Measurements from ENCODE around the gene LDB3.
A peak's percentile ranks its signal among the peaks of the same experiment; 100 is the strongest.

LDB3 gene

DNA sequence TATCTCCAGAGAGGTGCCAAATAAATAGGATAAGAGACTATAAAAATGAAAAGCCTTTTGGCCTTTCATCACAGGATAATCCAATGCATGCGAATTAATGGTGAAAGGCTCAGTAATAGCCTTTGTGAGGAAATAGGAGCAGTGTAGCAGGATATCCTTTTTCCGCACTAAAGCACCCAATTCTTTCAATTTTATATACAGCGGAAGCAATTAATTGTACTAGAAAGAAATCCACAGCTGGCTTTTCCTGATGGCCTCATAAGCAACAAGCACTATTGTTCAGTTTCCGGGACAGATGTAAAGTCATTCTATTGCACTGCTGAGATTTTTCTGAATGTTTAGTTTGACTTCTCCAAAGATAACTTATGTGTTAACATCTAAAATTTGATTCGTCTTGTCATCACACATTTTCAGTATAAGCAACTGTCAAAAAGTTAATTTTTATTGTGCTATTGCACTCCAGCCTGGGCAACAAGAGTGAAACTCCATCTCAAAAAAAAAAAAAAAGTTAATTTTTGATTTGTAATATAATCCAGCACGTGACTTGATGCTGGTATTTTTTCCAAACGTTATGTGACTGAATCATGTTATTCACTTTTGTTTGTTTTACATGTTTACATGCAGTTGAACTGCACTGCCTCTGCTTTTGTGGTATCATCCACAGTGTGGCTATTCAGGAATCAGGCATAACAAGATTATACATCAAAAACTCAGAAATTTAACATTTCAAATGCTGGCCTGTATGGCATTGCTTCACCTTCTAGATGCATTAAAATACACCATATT is 79.7 kb downstream of the LDB3 start:
- H3K36me3 ChIP-seq (ENCODE audit: insufficient read depth, low read length): no peaks in the 10 kb centered on the region; the same call in 1 of the 2 replicates
- no peak overlapping the region for H3K9ac ChIP-seq (ENCODE audit: low read depth, low read length)
- peaks cover 9% of the 10 kb centered on the region for H3K4me1 ChIP-seq (ENCODE audit: insufficient read depth, low read length)
- H3K9me3 ChIP-seq (ENCODE audit: control insufficient read depth, insufficient read depth, low read length): no peaks in the 10 kb centered on the region

DNA sequence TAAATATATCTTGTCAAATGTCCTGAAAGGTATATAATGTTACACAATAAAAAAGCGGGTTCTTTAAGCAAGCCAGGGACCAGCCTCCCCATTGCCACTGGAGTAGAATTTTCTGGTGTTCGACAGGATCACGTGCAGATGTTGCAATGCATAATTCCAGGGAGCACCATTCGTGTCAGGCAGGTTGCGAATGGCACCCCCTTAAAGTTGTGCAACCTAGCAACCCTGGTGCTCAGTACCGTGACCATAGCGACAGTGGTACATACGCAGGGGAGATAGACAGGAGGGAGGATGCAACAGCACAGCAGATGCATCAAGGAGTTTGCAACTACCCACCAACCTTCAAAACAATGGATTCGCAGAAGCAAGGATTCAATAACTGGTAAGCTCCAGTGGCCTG is 81.5 kb downstream of the LDB3 start:
- H3K36me3 ChIP-seq (ENCODE audit: insufficient read depth, low read length): no peaks in the 10 kb centered on the region; the same call in 1 of the 2 replicates
- no peak overlapping the region for H3K9ac ChIP-seq (ENCODE audit: low read depth, low read length)
- peaks cover 23% of the 10 kb centered on the region for H3K4me1 ChIP-seq (ENCODE audit: insufficient read depth, low read length)
- H3K9me3 ChIP-seq (ENCODE audit: control insufficient read depth, insufficient read depth, low read length): no peaks in the 10 kb centered on the region

DNA sequence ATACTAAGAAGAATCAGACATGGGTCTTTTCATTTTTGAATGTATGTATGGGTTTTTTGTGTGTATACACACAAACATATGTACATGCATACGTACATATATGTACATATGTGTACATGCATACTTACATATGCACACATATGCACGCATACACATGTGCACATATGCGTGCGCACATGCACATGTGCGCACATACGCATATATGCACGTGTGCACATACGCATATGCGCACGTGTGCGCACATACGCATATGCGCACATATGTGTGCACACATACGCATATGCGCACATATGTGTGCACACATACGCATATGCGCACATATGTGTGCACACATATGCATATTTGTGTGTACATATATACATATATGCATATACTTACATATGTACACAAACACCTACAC is 83.2 kb downstream of the LDB3 start:
- Histone ChIP-seq H3K4me1 (ENCODE audit: insufficient read depth, low read length) (peaks cover 23% of the 10 kb centered on the region), H3K9ac (ENCODE audit: low read depth, low read length) (no peak overlapping the region), H3K9me3 (ENCODE audit: control insufficient read depth, insufficient read depth, low read length) (no peaks in the 10 kb centered on the region), H3K36me3 (ENCODE audit: insufficient read depth, low read length) (no peaks in the 10 kb centered on the region; the same call in 1 of the 2 replicates)

DNA sequence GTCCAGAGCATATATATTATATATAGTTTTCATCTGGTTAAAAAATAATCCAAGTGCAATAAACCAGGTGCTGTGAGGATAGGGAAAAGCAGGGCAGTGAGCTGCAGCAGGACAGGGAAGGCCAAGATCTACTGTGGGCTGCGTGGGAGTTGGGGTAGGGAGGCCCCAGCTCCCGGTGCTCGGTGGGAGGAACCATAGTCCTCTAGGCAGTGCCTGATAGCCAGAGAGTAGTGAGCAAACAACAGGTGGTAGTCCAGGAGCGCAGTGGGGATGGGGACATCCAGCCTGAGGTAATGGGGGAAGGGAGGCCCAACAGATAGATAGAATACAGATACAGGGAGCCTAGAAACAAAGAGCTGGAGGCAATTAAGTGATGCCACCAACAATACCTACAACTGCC is 84.0 kb downstream of the LDB3 start:
- Histone ChIP-seq H3K4me1 (ENCODE audit: insufficient read depth, low read length) (peaks cover 23% of the 10 kb centered on the region), H3K36me3 (ENCODE audit: insufficient read depth, low read length) (no peaks in the 10 kb centered on the region; the same call in 1 of the 2 replicates), H3K9me3 (ENCODE audit: control insufficient read depth, insufficient read depth, low read length) (no peaks in the 10 kb centered on the region), H3K9ac (ENCODE audit: low read depth, low read length) (no peak overlapping the region)

DNA sequence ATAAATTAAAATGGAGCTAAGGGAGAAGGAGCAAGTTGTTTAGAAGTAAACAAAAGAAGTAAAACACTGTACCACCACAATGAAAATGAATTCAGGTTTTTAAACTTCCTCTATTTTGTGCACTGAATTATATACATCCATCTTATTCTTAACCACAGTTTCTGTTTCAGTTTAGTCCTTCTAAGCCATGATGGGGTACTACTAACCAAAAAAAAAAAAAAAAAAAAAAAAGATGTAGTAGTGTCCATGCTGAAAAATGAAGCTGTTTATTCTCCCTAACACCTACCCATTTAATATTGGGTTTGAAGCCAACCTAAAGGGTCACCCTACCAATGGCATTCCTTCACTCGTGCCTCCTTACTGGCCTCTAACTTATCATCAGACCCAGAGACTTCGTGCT is 84.7 kb downstream of the LDB3 start:
- Histone ChIP-seq H3K4me1 (ENCODE audit: insufficient read depth, low read length) (peaks cover 23% of the 10 kb centered on the region), H3K9ac (ENCODE audit: low read depth, low read length) (no peak overlapping the region), H3K36me3 (ENCODE audit: insufficient read depth, low read length) (no peaks in the 10 kb centered on the region; the same call in 1 of the 2 replicates), H3K9me3 (ENCODE audit: control insufficient read depth, insufficient read depth, low read length) (no peaks in the 10 kb centered on the region)

DNA sequence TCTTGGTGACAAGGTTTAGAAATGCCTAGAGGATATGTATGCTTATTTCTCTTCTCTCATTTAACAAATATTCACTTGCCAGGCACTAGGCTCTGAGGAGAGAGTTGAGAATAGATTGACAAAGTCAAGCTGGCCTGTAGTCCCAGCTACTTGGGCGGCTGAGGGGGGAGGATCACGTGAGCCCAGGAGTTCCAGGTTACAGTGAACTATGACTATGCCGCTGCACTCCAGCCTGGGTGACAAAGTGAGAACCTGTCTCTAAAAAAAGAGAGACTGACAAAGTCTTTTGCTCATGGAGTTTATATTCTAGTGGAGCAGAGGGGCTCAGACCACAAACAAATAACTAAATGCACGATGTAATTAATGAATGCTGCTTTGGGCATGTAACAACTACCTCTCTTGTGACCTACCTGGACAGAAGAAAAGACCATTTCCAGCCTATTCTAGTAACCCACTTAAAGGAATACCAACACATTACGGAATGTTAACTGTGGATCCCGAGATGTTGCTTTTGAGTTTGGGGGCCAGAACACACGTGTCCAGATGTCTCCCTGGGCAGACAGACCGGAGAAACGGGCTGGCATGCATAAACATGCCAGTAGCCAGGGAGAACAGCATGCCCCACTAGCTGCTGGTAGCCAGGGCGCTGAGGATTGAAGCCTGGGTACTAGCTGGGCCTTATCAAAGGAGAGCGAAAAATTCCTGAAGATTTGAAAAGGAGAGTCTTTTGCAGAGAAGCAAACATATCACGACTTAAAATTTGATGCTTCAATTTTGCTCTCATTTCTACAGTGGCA is 85.5 kb downstream of the LDB3 start:
- H3K4me1 ChIP-seq (ENCODE audit: insufficient read depth, low read length): peaks cover 23% of the 10 kb centered on the region
- no peaks in the 10 kb centered on the region for H3K9me3 ChIP-seq (ENCODE audit: control insufficient read depth, insufficient read depth, low read length)
- H3K9ac ChIP-seq (ENCODE audit: low read depth, low read length): peak overlapping the region; percentile 5; the same call in 1 of the 2 replicates
- H3K36me3 ChIP-seq (ENCODE audit: insufficient read depth, low read length): no peaks in the 10 kb centered on the region; the same call in 1 of the 2 replicates

DNA sequence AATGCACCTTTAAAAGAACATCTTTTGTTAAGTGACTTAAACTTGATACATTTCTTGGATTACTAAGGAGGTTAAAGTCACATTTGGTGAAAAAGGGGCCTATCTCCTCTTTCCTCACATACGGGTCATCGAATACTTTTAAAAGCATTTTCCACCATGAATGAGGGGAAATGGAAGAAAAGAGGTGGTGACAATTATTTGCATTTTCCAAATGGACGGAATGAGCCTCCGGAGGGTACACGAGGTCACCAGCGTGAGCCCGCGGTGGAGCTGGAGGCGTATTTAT is 87.1 kb downstream of the LDB3 start:
- H3K4me1 ChIP-seq (ENCODE audit: insufficient read depth, low read length): peaks cover 25% of the 10 kb centered on the region

DNA sequence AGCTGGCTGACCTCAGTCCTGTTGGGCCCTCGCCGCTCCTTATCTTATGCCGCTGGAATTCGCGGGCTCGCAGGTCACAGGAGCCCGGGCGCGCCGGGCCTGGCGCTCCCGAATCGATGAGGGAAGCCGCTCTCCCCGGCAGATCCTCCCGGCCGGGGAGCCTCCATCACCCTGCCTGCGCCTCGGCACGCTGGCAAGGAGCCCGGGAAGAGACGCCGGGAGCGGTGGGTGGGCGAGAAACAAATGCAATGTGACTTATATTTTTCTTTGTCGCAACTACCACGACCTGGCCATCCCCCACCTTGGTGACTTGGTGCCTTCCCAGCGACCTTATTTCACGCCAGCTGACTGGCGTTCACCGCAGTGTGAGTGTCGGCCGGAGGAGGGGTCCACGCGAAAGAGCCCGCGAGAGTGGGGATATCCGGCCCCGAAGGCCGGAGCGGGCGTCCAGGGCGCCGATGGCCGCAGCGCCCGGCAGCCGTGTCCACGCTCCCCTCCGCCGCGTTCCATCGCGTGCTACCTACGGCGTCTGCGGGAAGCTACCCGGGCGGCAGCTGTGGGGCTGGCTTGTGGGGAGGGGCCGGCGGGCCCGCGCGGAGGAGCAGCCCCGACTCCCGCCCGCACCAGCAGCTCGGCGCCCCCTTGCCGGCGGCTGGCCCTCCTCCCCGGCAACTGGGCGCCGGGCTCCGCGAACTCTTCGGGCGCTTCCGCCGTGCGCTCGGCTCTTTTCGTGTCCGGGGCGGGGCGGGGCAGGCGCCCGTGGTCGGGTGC is 87.6 kb downstream of the LDB3 start:
- H3K9me3 ChIP-seq (ENCODE audit: control insufficient read depth, insufficient read depth, low read length): no peaks in the 10 kb centered on the region
- no peaks in the 10 kb centered on the region; the same call in 1 of the 2 replicates for H3K36me3 ChIP-seq (ENCODE audit: insufficient read depth, low read length)
- H3K4me1 ChIP-seq (ENCODE audit: insufficient read depth, low read length): peaks cover 30% of the 10 kb centered on the region
- H3K9ac ChIP-seq (ENCODE audit: low read depth, low read length): peak overlapping the region; percentile 97

More for the DNA sequence above, 87.1 kb downstream of the LDB3 start:
- H3K9me3 ChIP-seq (ENCODE audit: control insufficient read depth, insufficient read depth, low read length): no peaks in the 10 kb centered on the region
- peak overlapping the region; percentile 97 for H3K9ac ChIP-seq (ENCODE audit: low read depth, low read length)
- H3K36me3 ChIP-seq (ENCODE audit: insufficient read depth, low read length): no peaks in the 10 kb centered on the region; the same call in 1 of the 2 replicates

DNA sequence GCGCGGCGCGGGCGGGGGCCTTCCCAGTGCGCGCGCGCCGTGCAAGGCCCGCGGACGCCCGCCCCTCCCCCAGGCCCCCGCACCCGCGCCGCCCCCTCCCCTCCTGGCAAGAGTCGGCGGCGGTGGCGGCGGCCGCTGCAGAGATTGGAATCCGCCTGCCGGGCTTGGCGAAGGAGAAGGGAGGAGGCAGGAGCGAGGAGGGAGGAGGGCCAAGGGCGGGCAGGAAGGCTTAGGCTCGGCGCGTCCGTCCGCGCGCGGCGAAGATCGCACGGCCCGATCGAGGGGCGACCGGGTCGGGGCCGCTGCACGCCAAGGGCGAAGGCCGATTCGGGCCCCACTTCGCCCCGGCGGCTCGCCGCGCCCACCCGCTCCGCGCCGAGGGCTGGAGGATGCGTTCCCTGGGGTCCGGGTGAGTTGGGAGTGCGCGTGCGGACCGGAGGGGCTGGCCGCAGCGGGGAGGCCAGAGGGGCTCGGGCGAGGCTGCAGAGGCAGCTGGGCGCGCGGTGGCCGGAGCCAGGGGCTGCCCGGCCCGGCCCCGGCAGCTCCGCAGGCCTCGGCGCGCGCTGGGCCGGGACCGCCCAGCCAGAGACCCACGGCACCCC is 88.3 kb downstream of the LDB3 start, which contains the start of gene BMPR1A:
Gene BMPR1A, plus strand, starts transcription at position 109 of the 602 bp plus-strand sequence. CDS start 119,400 bp downstream, outside the sequence.
- Histone ChIP-seq H3K9me3 (ENCODE audit: control insufficient read depth, insufficient read depth, low read length) (no peaks in the 10 kb centered on the region), H3K36me3 (ENCODE audit: insufficient read depth, low read length) (no peaks in the 10 kb centered on the region), H3K9ac (ENCODE audit: low read depth, low read length) (peak within 1 kb of the TSS; percentile 97), H3K4me1 (ENCODE audit: insufficient read depth, low read length) (peaks cover 37% of the 10 kb centered on the region)

DNA sequence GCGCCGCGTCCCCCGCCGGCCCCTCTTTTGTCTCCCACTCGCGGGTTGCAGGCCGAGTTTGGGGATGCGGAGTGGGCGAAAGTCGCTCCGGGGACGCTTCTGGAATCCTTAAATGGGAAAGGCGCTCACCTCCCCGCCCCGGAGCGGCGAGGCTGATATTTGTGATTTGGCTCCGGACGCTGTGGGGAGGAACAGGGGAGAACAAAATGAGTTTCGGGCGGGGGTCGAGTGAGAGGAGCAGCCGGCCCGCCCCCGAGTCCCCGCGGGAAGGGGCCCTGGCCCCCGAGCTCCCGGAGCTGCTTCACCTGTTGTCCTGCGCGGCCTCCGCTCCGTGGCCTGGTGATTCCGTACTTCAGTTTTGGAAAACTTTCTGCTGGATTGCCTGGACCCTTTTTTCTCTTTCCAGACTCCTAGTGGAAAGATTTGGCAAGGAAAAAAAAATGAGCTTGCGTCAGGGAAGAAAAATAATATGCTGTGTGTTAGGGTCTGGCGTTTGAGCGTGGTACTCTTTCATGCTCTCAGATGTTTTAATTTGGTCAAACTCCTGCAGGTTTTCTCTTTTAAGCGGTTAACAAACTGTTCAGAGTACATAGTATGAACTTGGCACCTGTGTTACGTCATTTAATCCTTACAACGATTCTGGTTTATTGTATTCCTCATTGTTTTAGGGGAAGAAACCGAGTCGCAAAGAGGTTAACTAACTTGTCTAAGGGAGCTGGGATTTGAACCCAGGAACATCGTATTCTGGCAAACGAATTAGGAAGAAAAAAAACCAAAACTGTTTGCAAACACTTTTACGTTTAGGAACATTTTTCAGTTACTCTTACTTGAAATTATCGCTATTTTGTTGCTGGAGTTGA is 89.0 kb downstream of the LDB3 start:
- peaks cover 38% of the 10 kb centered on the region for H3K4me1 ChIP-seq (ENCODE audit: insufficient read depth, low read length)
- H3K9me3 ChIP-seq (ENCODE audit: control insufficient read depth, insufficient read depth, low read length): no peaks in the 10 kb centered on the region
- peak overlapping the region; percentile 66 for H3K9ac ChIP-seq (ENCODE audit: low read depth, low read length)
- H3K36me3 ChIP-seq (ENCODE audit: insufficient read depth, low read length): no peaks in the 10 kb centered on the region

DNA sequence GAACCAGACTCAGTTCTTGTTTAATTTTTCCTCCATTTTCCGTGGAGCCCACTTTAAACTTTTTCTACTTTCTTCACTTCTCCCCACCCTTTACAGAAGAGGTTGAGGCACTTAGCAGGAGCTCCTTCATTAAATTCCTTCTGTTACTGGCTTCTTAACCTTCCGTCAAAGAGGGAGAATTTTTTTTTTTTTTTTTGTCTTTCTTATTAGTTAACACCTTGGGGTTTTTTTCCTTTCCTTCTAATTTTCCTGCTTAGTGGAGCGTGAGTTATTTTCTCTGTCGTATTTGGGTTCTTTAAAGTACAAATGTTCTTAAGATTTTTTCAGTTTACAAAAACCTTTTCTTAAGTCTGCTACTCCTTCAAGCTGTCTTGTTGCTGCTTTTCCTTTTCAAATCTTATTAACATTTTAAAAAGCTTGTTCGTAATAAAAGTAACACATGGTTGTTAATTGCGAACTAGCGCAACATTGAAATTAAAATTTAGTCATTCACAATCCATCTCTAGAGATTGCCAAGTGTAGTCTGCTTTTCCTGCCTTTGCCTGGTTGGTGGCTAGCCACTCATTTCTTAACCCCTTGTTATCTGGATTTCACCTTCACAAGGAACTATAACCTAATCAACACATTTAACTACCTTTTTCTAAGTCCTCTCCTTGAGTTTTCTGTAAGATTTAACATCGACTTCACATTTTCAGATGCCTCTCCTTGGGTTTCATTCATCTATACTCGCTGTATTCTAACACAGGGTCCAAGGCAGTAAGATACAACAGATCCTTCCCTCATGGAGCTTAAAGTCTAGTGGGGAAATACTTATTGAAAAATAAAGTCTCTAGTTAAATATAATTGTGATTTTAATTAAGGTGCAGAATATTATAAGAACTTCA is 90.1 kb downstream of the LDB3 start:
- no peaks in the 10 kb centered on the region for H3K9me3 ChIP-seq (ENCODE audit: control insufficient read depth, insufficient read depth, low read length)
- no peaks in the 10 kb centered on the region for H3K36me3 ChIP-seq (ENCODE audit: insufficient read depth, low read length)
- peaks cover 30% of the 10 kb centered on the region for H3K4me1 ChIP-seq (ENCODE audit: insufficient read depth, low read length)
- H3K9ac ChIP-seq (ENCODE audit: low read depth, low read length): peak overlapping the region; percentile 66

DNA sequence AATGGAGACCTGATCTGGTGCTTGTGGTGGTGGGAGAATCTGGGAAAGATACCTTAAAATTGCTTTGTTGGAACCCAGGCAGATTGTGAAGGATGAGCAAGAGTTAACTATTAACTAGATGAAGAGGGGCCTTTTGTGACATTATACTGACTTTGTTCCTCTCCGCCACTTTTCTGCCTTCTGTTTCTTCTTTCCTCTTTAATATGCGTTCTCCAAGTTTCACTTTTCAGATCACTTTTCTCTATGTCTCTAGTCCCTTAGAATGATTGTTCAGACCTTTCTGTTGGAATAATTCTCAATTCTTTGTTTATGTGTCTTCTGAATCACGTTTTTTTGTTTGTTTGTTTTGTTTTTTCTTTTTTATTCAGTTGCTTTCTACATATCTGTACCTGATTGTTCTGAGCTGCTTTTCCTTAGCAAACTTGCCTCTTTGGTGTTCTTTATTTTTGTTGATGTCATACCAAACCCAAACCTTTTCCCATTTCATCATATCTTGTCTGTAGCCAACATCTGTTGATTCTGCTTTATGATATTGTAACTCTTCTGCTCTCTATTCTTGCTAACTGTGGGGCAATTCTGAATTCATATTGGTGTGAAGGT is 90.9 kb downstream of the LDB3 start:
- H3K36me3 ChIP-seq (ENCODE audit: insufficient read depth, low read length): no peaks in the 10 kb centered on the region
- H3K9ac ChIP-seq (ENCODE audit: low read depth, low read length): peak overlapping the region; percentile 66
- H3K9me3 ChIP-seq (ENCODE audit: control insufficient read depth, insufficient read depth, low read length): no peaks in the 10 kb centered on the region
- peaks cover 23% of the 10 kb centered on the region for H3K4me1 ChIP-seq (ENCODE audit: insufficient read depth, low read length)
